ENCODE measurements around the gene PDK3.
A peak's percentile ranks its signal among the peaks of the same experiment; 100 is the strongest.

The PDK3 gene

DNA sequence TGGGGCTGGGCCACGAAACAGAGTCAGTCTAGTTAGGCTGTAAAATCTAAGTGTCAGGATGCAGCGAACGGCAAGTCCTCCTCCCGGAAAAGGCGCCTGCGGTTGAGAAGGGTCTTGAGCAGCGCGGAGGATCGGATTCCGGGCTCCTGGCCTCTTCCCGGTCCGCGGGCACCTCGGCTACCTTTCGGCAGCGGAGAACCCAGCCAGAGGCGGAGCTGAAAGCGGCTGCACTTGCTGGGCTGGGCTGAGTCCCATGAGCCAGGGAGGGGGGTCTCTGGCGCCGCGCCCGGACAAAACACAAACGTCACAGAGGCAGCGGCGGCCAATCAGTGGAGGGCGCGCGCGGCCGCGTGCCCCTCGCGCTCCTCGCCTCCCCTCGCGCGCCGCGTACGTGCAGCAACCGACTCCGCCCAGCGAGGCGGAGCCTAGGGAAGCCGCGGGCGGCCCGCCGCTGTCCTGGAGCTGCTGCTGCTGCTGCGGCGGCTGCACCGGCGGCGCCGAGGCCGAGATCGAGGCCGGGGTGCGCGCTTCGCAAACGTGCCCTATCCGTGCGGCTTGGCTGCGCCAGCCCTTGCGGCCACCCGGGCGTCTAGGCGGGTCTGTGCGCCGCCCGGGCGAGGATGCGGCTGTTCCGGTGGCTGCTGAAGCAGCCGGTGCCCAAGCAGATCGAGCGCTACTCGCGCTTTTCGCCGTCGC, at the start of gene PDK3:
PDK3 (plus strand) TSS at position 451 of the 696 bp plus-strand sequence; CDS start at position 621, 170 bp downstream.
- peak; percentile 87 for DNase-seq (ENCODE audit: low spot score)

DNA sequence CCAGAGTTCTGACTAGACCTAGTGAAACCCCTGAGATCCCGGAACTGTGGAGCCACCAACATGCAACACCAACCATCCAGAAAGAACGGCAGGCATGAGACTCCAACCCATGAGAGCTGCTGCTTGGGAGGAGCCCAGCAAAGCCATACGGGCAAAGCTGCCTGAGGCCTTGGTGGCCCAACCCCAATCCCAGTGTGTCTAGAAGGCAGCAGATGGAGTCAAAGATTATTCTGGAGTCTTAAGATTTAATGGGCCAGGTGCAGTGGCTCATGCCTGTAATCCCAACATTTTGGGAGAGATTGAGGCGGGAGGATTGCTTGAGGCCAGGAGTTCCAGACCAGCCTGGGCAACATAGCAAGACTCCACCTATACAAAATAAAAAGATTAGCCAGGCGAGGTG, 49.2 kb upstream of the PDK3 start:
- no peak for DNase-seq (ENCODE audit: low spot score)

DNA sequence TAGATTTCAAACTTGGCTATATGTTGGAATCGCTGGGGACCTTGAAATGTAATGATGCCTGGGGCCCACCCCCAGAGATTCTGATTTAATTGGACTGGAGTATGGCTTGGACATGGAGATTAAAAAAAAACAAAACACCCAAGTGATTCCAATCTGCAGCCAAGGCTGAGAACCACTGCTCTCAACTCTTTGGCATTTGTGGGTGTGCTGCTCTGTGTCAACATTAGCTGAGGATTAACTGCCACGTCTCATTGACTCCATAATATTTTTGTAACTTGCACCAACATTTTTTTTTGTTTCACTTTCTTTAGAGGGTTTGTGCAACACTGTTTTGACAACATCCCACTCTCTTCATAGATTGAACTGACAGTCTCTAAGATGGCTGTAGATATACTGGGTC, 41.1 kb upstream of the PDK3 start:
- DNase-seq (ENCODE audit: low spot score) = no peak

DNA sequence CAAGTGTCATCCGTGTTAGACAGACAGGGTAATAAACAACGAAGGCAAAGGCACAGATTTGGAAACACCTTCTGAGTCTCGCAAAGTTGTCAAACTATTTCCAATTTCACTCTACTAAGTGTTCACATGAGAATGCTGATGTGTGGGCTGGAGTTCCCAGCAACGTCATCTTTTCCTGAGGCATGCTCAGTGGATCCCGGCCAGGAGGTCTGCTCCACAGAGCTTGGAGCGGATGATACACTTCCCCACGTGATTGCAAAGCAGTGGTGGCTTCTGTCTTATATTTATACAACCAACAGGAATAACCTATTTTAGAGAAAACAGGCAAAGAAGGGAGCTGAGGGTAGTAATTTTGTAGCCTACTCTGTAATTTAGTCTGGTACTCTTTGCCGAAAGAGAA, 40.1 kb upstream of the PDK3 start:
- no peak for DNase-seq (ENCODE audit: low spot score)

DNA sequence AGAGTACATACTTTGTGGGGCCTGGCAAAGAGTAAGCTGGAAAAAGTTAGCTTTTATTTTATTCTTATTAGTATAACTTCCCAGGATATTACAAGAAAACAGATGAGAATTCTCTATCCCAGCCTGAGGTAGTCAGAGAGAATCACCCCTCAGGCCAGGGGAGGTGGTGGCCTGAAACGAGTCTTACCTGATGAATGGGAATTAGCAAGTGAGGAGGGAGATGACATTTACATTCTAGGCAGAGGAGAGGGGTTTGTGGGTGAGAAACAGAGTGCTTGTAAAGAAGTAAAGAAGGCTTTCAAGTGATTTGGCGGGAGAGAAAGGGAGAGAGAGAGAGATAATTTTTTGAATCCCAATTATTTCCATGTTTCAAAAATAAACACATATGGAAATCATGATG, 39.3 kb upstream of the PDK3 start:
- no peak for DNase-seq (ENCODE audit: low spot score)

DNA sequence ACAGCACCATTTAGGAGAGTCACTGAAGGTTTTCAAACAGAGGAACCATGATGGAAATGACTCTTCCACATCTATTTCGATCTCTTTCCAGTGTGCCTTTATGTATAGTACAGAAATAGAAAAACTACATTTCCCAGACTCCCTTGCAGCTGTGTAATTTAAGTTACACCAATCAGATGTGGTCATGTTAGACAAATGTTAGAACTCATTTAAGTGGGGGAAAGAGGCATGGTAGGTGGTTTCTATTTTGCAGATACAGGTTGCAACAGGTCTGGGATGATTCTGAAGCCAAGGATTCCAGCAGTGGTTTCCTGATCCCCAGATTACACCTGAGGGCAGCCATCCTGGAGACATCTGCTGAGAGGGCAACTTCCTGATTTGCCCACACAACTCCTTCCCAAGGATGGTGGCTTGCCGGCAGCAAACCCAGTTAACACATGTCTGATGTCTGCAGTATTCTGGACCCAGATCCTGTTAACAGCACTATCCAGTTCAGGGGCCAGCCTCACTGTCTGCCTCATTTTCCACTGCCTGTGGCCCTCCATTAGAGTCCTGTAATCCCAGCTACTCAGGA, 38.7 kb upstream of the PDK3 start:
- peak; percentile 25 for DNase-seq (ENCODE audit: low spot score)

DNA sequence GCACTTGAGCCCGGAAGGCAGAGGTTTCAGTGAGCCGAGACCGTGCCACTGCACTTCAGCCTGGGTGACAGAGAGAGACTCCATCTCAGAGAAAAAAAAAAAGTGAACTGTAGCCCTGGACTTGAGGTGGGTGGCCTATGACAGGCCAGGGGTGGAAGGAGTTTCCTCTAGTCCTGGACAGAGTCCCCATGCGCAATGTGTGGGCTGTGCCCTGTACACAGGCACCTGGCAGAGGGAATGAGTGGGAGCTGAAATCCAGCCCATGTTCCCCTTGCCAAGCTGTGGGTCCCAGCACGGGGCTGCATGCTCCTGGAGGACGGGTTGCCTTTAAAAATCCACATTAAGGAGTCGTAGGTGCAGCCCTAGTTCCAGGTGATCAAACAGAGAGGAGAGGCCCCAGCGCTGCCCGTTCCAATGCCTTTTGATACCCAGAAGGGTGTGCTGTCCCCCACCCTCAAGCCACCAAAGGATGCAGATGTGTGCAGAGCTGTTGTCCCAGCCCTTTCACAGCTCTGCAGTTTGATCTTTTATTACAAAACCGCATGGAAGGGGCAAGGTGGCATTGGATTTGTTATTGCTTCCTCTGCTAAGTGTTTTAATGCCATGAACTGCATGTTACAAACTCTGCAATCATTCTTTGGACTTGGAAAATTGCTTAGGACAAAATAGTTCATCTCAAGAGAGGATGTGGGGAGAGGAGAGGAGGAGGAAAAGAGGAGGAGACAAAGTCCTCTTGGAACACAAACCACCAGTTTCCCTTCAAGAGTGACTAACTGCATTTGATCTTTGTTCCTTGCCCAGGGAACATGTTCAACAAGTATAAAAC, 38.0 kb upstream of the PDK3 start:
- DNase-seq (ENCODE audit: low spot score) = no peak

DNA sequence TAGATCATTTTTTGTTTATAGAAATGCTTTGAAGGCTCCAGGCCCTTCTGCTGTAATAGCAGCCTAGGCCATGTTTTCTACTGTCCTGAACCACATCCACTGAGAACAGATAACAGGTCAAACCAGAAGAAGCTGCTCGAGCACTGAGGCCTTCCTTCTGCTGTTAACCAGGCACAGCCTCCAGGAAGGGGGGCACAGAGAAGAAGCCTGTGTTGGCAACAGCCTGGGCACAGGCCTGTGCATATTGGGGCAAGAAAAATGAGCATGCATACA, 37.4 kb upstream of the PDK3 start:
- no peak for DNase-seq (ENCODE audit: low spot score)

DNA sequence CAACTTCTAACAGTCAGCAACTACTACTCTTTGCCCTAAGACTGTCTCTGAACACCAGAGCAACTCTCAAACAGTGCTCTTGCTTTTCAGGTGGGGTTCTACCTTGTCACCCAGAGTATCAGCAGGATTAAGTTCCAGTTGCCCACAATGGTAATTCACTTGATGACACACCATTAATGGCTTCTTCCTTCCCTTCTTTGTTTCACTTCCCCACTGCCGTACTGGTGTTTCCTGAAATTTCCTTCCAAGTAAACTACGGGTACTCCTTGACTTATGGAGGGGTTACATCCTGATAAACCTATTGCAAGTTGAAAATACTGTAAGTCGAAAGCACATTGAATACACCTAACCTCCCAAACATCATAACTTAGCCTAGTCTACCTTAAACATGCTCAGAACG, 36.6 kb upstream of the PDK3 start:
- DNase-seq (ENCODE audit: low spot score) = no peak

DNA sequence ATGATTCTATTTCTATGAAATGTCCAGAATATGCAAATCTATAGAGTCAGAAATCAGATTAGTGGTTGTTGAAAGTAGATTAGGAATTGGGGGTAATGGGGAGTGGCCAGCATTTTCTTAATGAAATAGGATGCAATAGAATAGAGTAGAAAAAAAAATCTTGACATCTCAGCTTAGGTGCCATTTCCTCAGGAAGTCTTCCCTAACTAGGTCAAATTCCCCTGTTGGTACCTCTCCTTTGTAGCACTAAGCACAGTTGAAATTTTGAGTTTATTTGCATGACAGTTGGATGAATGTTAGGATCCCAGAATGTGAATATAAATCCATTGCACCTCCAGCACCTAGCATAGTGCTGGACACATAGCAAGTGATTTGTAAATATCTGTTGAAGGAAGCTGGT, 30.0 kb upstream of the PDK3 start:
- DNase-seq (ENCODE audit: low spot score) = no peak

DNA sequence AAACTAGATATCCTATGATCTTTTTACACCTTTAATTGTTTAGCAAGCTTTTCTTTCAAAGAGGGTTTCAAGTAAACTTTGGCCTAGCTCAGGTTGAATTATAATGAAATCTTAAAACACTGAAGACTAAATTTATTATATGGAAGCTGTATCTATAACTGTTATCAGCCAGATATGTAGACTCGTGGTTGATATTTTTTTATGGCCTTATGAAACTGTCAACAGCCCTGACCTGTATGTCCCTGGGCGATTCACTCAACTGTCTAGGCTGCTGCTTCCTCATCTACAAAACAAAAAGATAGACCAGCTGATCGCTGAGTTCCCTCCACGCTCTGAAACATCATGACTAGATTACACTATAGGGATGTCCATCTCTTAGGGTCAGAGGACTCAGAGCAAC, 21.2 kb upstream of the PDK3 start:
- DNase-seq (ENCODE audit: low spot score) = no peak

DNA sequence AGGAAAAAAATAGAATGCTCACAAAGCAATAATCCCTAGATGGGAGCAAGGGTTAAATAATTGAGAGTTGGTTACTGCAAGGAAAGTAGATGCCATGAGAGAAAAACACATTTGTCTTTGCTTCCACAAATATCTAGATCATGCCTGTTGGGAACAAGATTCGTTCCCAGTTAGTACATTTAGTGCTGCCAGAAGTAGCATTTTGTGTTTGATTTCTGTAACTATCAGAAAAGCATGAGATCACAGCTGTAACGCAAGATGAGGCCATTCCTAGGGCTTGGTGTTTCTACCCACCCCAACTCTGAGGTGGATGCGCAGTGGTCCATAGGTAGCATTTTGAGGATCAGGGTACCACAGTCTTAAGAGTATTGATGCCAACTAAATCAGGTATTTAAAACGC, 20.4 kb upstream of the PDK3 start:
- DNase-seq (ENCODE audit: low spot score) = no peak

DNA sequence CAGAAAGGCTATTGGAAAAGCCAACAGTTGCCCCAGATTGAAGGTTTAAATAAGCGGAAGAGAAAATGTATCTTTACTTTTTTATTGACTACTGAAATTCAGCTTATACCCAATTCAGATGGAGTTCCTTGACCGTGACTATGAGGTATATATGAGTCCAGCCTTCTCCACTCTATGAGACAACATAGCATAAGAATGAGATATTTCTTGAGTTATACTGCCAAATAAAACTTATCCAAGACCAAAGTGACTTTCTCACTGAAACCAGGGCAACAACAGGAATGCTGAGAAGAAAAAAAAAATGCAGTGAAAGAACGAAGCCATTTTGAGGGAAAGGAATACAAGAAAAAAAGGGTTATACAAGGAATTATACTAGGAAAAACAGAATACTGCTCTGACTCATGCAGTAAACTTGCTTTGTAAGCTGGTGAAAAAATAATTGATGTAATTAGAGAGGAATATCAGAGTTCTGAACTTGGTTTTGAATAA, 16.3 kb upstream of the PDK3 start:
- no peak for DNase-seq (ENCODE audit: low spot score)

DNA sequence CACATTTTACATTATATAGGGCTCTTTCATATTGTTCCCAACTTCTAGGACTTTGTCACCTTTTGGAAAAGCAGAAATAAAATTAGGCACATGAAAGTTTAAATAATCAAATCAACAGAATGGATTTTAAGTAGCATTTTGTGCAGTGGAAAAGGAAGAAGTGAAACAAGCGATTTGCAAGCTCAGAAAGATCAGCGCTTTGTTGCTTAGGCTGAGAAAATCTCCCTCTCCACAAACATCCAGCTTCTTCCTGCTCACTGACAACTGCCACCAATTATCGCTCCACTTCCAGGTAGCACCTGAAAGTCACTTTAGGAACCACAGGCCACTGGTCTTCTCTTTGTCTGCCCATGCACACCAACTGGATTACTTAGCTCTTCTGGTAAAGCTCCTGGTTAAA, 2.0 kb upstream of the PDK3 start:
- no peak for DNase-seq (ENCODE audit: low spot score)

DNA sequence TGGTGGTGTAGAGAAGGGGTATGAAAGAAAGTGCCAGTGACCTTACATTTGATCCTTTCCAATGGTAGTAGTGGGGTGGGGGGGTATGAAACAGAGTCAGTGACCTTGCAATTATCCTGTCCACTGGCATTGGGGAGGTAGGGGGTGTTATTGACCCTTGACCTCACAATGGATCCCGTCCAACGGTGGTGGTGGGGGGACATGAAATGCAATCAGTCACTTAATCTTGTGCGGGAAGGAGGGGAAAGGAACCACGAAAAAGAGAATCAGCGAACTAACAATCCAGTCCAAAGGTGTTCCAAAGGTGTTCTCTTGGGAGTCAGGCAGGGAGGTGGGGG, 619 bp upstream of the PDK3 start:
- no peak for DNase-seq (ENCODE audit: low spot score)

DNA sequence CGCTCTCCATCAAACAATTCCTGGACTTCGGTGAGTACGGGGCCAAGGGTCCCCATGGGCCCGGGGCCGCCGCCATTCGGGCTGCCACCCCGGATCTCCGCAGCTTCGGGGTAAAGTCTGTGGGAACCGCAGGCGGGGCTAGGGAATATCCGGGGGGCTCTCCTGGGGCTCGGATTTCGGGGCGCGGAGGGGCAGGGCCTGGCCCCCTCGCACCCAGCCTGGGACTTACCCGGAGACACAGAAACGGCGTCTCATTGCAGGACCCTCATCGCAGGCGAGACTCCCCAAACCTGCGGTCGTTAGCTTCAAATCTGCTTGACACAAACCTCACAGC, 413 bp downstream of the PDK3 start:
- no peak for DNase-seq (ENCODE audit: low spot score)

DNA sequence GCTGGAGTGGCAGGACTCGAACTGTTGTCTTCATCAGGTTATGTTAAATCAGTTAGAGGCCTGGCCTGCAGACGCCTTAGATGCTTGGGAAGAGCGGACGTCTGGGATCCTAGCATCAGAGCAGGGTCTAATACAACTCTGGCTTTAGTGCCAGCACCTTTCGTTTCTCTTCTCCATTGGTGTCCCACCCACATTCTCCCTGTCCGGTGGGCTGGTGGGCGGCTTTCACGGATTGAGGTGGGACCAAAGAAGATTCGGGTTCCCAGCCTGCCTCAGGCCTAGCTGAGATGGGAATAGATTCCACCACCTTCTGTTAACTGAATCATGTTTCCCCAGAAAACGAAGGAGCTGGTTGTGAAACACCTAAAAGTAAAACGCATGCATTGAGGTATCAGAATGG, 939 bp downstream of the PDK3 start:
- no peak for DNase-seq (ENCODE audit: low spot score)

DNA sequence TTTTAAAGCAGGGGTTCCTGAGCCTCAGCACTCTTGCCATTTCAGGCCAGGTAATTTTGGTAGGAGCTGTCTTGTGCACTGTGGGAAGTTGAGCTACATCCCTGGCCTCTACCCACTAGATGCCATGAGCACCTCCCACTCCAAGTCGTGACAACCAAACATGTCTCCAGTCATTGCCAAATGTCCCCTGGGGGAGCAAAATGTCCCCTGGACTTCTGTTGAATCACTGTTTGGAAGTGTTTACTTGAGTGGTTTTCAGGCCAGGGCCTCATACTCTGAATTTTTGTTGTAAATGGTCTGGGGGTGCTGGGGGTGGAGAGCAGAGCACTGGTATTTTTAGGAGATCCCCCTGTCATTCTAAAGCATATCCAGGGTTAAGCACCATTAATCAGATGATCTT, 3.2 kb downstream of the PDK3 start:
- DNase-seq (ENCODE audit: low spot score) = no peak

DNA sequence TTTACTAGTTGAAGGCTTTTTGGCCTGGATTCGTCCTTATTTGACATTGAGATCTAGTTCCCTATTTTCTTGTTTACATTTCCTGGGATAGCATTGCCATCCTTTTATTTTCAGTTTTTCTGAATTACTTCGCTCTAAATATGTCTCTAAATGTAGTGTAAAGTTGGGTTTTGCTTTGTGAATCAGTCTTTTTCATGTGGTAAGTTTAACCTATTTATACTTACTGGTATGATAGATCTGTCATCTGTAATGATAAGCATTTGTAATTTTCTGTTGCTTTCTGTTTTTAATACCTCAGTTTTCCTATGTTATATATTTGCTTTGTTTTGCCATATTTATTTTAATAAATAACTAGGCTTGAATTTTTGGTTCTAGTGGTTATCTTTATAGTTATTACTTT, 6.7 kb downstream of the PDK3 start:
- DNase-seq (ENCODE audit: low spot score) = no peak

DNA sequence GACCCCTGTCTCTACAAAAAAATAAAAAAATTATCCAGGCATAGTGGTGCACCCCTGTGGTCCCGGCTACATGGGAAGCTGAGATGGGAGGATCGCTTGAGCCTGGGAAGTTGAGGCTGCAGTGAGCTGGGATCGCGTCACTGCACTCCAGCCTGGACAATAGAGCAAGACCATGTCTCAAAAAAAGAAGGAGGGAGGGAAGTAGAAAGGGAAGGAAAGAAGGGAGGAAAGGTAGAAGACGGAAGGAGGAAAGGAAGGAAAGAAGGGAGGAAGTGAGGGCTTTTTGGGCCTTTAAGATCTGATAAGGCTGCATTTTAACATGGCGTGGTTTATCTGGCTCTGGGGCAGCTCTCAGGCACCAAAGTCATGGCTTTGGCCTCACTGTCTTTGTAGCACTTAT, 10.4 kb downstream of the PDK3 start:
- DNase-seq (ENCODE audit: low spot score) = no peak

DNA sequence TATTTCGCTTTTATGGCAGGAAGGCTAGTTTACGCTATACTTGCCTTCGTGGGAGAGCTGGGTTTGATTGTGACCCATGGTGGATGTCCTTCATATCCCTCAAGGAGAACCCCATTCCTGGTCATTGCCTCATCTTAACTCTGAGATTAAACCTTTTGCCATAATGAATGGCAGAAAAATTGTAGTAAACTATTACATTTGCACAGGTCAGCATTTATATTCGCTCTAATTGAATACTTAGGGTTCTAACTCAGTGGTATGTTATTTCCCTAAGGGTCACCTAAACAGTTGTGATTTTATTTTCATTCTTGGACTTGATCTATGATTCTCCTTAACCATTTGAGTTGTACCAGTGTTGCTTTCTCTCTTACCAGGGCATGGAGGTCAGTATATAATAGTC, 13.4 kb downstream of the PDK3 start:
- no peak for DNase-seq (ENCODE audit: low spot score)

DNA sequence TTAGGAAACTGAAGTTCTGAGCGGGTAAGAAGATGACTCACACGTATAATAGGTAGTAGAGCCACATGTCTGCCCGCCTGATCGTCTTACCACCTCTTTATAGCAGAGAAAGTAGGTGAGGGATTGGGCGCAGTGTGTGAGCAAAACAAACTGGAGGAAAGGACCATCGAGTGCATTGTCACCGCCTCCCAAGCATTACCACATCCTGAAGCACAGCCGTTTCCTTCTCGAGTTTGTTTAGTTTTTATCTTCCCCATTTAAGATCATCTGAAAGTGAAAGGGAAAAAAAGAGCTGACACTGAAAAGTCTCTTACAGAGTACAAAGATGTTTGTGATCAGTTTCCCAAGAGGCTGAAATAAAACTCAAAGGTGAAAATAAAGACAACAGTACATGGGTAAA, 14.8 kb downstream of the PDK3 start:
- peak; percentile 88 for DNase-seq (ENCODE audit: low spot score)

DNA sequence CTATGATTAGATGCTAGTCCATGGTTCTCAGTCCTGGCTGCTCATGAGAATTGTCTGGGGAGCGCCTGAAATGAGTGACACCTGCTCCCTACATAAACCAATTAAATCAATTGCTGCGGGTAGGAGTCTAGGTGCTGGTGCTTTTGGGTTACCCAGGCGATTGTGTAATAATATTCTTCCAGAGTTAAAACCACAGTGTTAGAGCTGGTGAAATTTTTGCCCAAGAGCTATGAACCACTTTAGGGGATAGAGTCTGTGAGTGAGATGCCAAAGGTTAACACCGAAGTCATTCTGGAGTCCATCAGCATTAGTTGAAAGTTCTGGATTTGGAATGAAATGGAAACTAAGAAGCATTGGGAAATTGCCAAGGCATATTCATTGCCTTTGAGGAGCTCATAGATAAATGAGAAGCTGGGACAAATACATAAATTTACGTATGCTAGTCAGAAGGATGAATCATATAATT, 15.3 kb downstream of the PDK3 start:
- peak; percentile 26 for DNase-seq (ENCODE audit: low spot score)
